Thyroid gland (tissue), 4 donors: ENCODE measurements around the gene SLC35E1. TPM values are rescaled to one million over a fixed set of nuclear protein-coding genes. Genes with fewer than 3 reads are reported as not detected.

Experiments
- DNase-seq, 2 donors: peaks; one replicate each; pipeline ENCODE4 v3.0.0-alpha.2; 2019
- H3K27ac ChIP-seq, 3 donors: fragments of 200-600 bp; sonication (generic); 1 replicate in 2 of 3; 2 replicates in 1 of 3; pipeline ENCODE4 v1.5.1; 2016 to 2019; ENCODE audit warnings: mild to moderate bottlenecking in 1 of 3, moderate library complexity in 1 of 3
- H3K27me3 ChIP-seq: fragments of 200-600 bp; sonication (generic); one replicate; pipeline ENCODE4 v1.5.1; 2019
- H3K36me3 ChIP-seq, 2 donors: fragments of 200-600 bp; sonication (generic); one replicate each; pipeline ENCODE4 v1.5.1; 2016 to 2019
- H3K4me1 ChIP-seq, 2 donors: fragments of 200-600 bp; sonication (generic); one replicate each; pipeline ENCODE4 v1.5.1; 2017 to 2019
- H3K4me3 ChIP-seq, 3 donors: fragments of 200-600 bp; sonication (generic); replicated peaks in 1 of 3; 1 replicate in 2 of 3; 2 replicates in 1 of 3; pipeline ENCODE4 v1.5.1; 2016; ENCODE audit warnings: mild to moderate bottlenecking in 1 of 3
- H3K9me3 ChIP-seq: fragments of 200-600 bp; sonication (generic); one replicate; pipeline ENCODE4 v1.5.1; 2017
- CTCF ChIP-seq, 6 experiments: fragments of 200-600 bp in 3 of 6; fragments of 450-650 bp in 3 of 6; sonication (generic) in 3 of 6; IDR thresholded peaks; one replicate each; pipeline ENCODE4 v1.5.1; 2016 to 2019; ENCODE audit warnings: antibody characterized with exemption in 6 of 6, mild to moderate bottlenecking in 2 of 6, inconsistent platforms in 1 of 6, moderate library complexity in 1 of 6
- POLR2A ChIP-seq, 2 donors: fragments of 450-650 bp; IDR thresholded peaks; one replicate each; pipeline ENCODE4 v1.6.1; 2017; ENCODE audit warnings: antibody characterized with exemption in 2 of 2, mild to moderate bottlenecking in 2 of 2, moderate library complexity in 1 of 2
- WGBS, 2 donors: methylation state at CpG; one replicate each; pipeline ENCODE4 v1.1.5; 2017; 5-methylcytosine and 5-hydroxymethylcytosine counted together
- intact Hi-C: fragments of 100-400 bp; cut with DNase I; formaldehyde crosslinking; loops from one replicate; pipeline ENCODE4 v1.15.1; 2023
- total RNA-seq, 4 donors: library from RNA; depleted of rRNA; stranded (reverse); fragments of >200 nt; gene quantifications; one replicate each; pipeline ENCODE4 v1.2.3, GENCODE V29; 2016

SLC35E1 gene
- total RNA-seq, 4 donors from 2014 or later = 33.3 to 49.3 (median 38.6) TPM

- WGBS, 2 donors = 82 to 85% methylated on average over 12 of the region's 12 CpGs
- Histone ChIP-seq H3K9me3 (no peaks in the 10 kb centered on the region), H3K36me3 (no peaks in the 10 kb centered on the region), H3K4me1 (peaks cover 11 to 30% of the 10 kb centered on the region in 2 donors), H3K4me3 (peak overlapping the region in 2 of 3 donors; percentile 93 to 98), H3K27ac (no peak overlapping the region), H3K27me3 (no peaks in the 10 kb centered on the region)
- intact Hi-C loops = no loop called here
- TF ChIP-seq POLR2A (IDR thresholded peaks at IDR 0.05) (no peak), CTCF (IDR thresholded peaks at IDR 0.05) (no peak)
- no peak for DNase-seq
Measured at GRCh38 chr19:16540948-16541347, 31.3 kb downstream of the SLC35E1 start.

GRCh38 chr19:16537111-16537510, 35.1 kb downstream of the SLC35E1 start:
- intact Hi-C loops = no loop called here

DNA sequence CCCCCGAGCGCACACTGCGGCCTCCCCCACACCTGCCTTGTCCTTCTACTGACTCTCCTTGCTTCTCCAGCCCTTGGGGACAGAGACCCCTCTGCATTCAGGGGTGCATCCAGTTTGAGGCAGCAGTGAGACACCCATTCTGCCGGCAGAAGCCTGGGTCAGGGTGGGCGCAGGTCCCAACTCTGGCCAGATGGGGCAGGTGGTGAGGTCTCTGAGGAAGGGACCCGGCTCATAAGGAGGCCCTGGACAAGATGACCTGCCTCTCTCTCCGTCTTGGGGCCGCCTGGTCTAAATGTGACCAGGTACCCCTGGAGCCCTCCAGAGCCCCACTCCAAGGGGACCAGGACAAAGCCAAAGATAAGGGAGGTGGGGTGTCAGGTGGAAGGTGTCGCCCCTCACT, 36.1 kb downstream of the SLC35E1 start:
- no peak for DNase-seq
- no peak overlapping the region for H3K4me3 ChIP-seq
- TF ChIP-seq POLR2A (IDR thresholded peaks at IDR 0.05) (no peak), CTCF (IDR thresholded peaks at IDR 0.05) (no peak)
- 93 to 98% methylated on average over 4 to 9 of the region's 9 CpGs for WGBS, 2 donors
- intact Hi-C loops = no loop called here
- H3K36me3 ChIP-seq = peaks cover 43 to 45% of the 10 kb centered on the region in 2 donors
- H3K9me3 ChIP-seq = no peaks in the 10 kb centered on the region
- H3K4me1 ChIP-seq = peaks cover 4 to 15% of the 10 kb centered on the region in 2 donors
- H3K27me3 ChIP-seq = no peaks in the 10 kb centered on the region
- H3K27ac ChIP-seq = no peak overlapping the region

More at GRCh38 chr19:16537111-16537510, 35.1 kb downstream of the SLC35E1 start:
- Histone ChIP-seq H3K27ac (no peak overlapping the region), H3K4me3 (no peak overlapping the region), H3K27me3 (no peaks in the 10 kb centered on the region), H3K9me3 (no peaks in the 10 kb centered on the region), H3K36me3 (peaks cover 33 to 35% of the 10 kb centered on the region in 2 donors), H3K4me1 (peaks cover 11 to 20% of the 10 kb centered on the region in 2 donors)
- no peak for TF ChIP-seq POLR2A (IDR thresholded peaks at IDR 0.05)
- no peak for TF ChIP-seq CTCF (IDR thresholded peaks at IDR 0.05)
- WGBS, 2 donors = 91 to 96% methylated on average over 13 of the region's 13 CpGs
- DNase-seq = no peak

GRCh38 chr19:16535381-16535780, 36.8 kb downstream of the SLC35E1 start:
- WGBS, 2 donors = 93 to 96% methylated on average over 10 to 14 of the region's 18 CpGs
- DNase-seq = no peak
- no peak overlapping the region for H3K27ac ChIP-seq
- H3K27me3 ChIP-seq = no peaks in the 10 kb centered on the region
- peaks cover 0 to 7% of the 10 kb centered on the region in 2 donors for H3K4me1 ChIP-seq
- intact Hi-C loops = no loop called here
- TF ChIP-seq CTCF (IDR thresholded peaks at IDR 0.05) (no peak), POLR2A (IDR thresholded peaks at IDR 0.05) (no peak)
- no peaks in the 10 kb centered on the region for H3K9me3 ChIP-seq
- peaks cover 51 to 52% of the 10 kb centered on the region in 2 donors for H3K36me3 ChIP-seq
- H3K4me3 ChIP-seq = no peak overlapping the region

GRCh38 chr19:16532440-16533234, 39.6 kb downstream of the SLC35E1 start:
- no peaks in the 10 kb centered on the region for H3K4me1 ChIP-seq
- H3K9me3 ChIP-seq = no peaks in the 10 kb centered on the region
- H3K27me3 ChIP-seq = no peaks in the 10 kb centered on the region
- intact Hi-C loops = no loop called here
- H3K36me3 ChIP-seq = peaks cover 75 to 78% of the 10 kb centered on the region in 2 donors
- H3K4me3 ChIP-seq = no peak overlapping the region
- no peak for DNase-seq
- WGBS, 2 donors = 94 to 96% methylated on average over 36 to 38 of the region's 47 CpGs
- H3K27ac ChIP-seq = no peak overlapping the region
- TF ChIP-seq POLR2A (IDR thresholded peaks at IDR 0.05) (no peak), CTCF (IDR thresholded peaks at IDR 0.05) (no peak)
